ENCODE results near the gene DGCR6L. TPM values are rescaled to one million over a fixed set of nuclear protein-coding genes. Genes with fewer than 3 reads are reported as not detected.

DGCR6L gene
- total RNA-seq, 1 experiment from 2014 or later, result 38.6 TPM

DNA sequence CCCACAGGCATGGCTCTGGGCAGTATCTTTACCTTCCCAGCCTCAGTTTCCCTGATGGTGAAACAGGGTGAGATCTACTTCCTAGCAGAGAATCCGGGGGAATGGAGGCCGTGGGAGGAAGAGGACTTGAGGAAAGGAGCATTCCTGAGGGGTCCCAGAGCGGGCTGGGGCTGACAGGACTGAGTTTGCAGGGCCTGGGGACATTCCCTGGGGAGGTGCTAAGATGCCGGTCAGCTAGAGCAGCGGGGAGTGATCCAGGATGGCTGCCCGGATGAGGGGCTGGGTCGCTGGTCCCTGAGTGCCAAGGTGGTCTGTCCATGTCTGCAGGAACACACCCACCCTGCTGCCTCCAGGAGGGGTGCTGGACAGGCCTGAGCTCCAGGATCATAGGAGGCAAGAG is 43.4 kb downstream of the DGCR6L start:
- no peak overlapping the region for H3K27ac Mint-ChIP-seq
- Histone ChIP-seq H3K4me1 (ENCODE audit: insufficient read depth, low read length) (no peaks in the 10 kb centered on the region), H3K23ac (ENCODE audit: insufficient read length, low read depth, low read length) (no peak overlapping the region), H4K91ac (ENCODE audit: insufficient read length, low read depth, low read length) (no peak overlapping the region), H3K56ac (ENCODE audit: insufficient read length, low read depth, low read length) (no peak overlapping the region), H2AFZ (ENCODE audit: low read length) (no peak overlapping the region), H3K14ac (ENCODE audit: insufficient read depth, low read length) (no peak overlapping the region), H3K27me3 (ENCODE audit: insufficient read depth, low read length) (no peaks in the 10 kb centered on the region), H2BK5ac (ENCODE audit: insufficient read length, low read length) (no peak overlapping the region), H4K5ac (ENCODE audit: insufficient read length, low read depth, low read length) (no peak overlapping the region), H3K9me3 (ENCODE audit: control insufficient read depth, low read depth, low read length) (no peaks in the 10 kb centered on the region), H4K20me1 (ENCODE audit: control insufficient read depth, insufficient read depth, insufficient read length) (no peaks in the 10 kb centered on the region), H3K4me2 (ENCODE audit: insufficient read depth, insufficient read length, low read length) (no peak overlapping the region), H3K4ac (ENCODE audit: low read depth, low read length) (no peak overlapping the region), H4K8ac (replicated peaks; ENCODE audit: insufficient read length, low read depth, low read length) (no peak overlapping the region), H2BK12ac (ENCODE audit: insufficient read length, low read depth, low read length) (no peak overlapping the region), H2BK20ac (ENCODE audit: low read depth, low read length, poor library complexity, severe bottlenecking) (no peak overlapping the region), H3K79me2 (ENCODE audit: insufficient read depth, low read length) (no peaks in the 10 kb centered on the region), H2BK15ac (ENCODE audit: low read depth, low read length) (no peak overlapping the region), H3K23me2 (ENCODE audit: insufficient read length, low read depth, low read length, poor library complexity, severe bottlenecking) (no peaks in the 10 kb centered on the region), H3K27ac (ENCODE audit: insufficient read length, low read depth, low read length) (no peak overlapping the region), H2BK120ac (ENCODE audit: low read depth, low read length, poor library complexity, severe bottlenecking) (no peak overlapping the region), H3K18ac (ENCODE audit: insufficient read length, low read depth, low read length) (no peak overlapping the region), H3K79me1 (ENCODE audit: insufficient read depth, low read depth, low read length, poor library complexity, severe bottlenecking) (no peaks in the 10 kb centered on the region), H3K9ac (ENCODE audit: extremely low read depth, insufficient read length, low read length) (no peak overlapping the region), H2AK5ac (ENCODE audit: insufficient read length, low read length) (no peak overlapping the region), H3T11ph (ENCODE audit: low read length) (no peak overlapping the region)
- peaks cover 2 to 16% of the 10 kb centered on the region in 2 experiments; a peak in 3 of 4 replicates for H3K4me1 Mint-ChIP-seq
- no peak overlapping the region for H3K4me3 Mint-ChIP-seq
- H3K27me3 Mint-ChIP-seq (ENCODE audit: low read depth), result no peaks in the 10 kb centered on the region
- no peaks in the 10 kb centered on the region for H3K9me3 Mint-ChIP-seq
- no peak for TF ChIP-seq CTCF (conservative IDR thresholded peaks at IDR 0.05)
- WGBS (ENCODE audit: extremely low coverage, insufficient read length, low lambda C conversion rate), result no CpG with 5 or more reads among the region's 7 CpGs
- no peak for DNase-seq
- no peaks in the 10 kb centered on the region for H3K36me3 Mint-ChIP-seq (ENCODE audit: insufficient read depth in 1 of 3, low read depth in 3 of 3)

Data from H9 (cell line).